Activated CD4-positive, alpha-beta T cell treated with anti-CD3 and anti-CD28 coated beads for 24 hours (primary cell): ENCODE results near the gene CCDC198.

Source experiments
- DNase-seq, 2 donors: peaks; one replicate each; pipeline ENCODE4 v3.0.0-alpha.2; 2020; ENCODE audit warnings: low read depth in 2 of 2

The CCDC198 gene

DNA sequence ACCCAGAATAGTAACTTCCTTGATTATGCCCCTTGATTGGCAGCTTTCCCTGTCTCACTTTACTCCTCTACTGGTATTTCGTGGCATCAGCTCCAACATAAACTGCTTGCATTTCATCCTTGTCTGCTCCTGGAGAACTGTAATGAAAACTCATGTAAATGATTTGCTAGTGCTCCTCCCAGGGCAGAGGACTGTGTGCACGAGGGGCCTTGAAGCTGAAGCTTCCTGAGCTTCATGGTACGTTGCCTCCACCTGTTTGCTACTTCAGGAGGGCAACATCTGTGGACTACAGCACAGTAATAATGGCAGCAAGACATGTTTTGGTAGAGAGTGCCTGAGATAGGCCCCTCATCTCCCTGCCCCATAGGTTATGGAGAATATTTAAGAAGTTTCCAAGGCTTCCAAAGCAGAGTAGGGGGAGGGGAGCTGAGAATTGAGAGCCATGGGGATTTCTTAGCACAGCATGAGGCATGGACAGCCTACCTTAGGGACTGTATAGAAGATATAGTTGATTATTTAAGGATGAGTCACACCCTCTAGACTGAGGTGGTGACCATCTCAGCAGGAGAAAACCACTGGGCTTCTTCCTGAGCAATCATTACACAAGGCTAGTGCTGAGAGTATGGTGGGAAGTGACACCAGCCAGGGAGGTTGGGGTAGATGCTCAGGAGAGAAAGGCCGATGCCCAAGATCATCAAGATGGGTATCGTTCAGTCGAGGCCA lies 29.5 kb downstream of the CCDC198 start:
- no peak for DNase-seq

GRCh38 chr14:57462551-57462950 lies 31.1 kb downstream of the CCDC198 start:
- no peak for DNase-seq

DNA sequence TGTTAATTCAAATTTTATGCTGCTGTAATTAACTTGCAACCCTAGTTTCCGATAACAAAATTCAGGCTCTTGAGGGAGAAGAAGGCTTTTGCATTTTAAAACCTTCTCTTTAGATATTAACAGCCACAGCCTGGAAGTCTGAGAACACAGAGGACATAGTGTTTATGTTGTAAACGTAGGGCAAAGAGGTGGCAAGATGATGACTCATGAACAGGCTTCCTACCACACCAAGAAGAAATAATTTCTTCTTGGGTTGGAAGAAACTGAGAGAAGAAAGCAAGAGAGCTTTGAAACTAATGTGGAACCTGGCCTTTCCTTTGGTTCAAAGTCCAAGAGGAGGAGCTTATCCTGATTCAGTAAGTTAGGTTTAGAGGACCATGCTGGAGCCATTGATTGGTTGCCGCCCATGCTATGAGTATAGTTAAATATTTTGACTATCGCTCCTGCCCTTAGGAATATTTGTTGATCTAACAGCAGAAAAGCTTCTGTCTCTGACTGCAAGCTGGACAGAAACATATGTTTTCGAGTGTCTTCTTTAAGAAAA lies 31.8 kb downstream of the CCDC198 start:
- DNase-seq, result no peak

- DNase-seq, result no peak
Observed at GRCh38 chr14:57435923-57436322, 57.7 kb downstream of the CCDC198 start.

DNA sequence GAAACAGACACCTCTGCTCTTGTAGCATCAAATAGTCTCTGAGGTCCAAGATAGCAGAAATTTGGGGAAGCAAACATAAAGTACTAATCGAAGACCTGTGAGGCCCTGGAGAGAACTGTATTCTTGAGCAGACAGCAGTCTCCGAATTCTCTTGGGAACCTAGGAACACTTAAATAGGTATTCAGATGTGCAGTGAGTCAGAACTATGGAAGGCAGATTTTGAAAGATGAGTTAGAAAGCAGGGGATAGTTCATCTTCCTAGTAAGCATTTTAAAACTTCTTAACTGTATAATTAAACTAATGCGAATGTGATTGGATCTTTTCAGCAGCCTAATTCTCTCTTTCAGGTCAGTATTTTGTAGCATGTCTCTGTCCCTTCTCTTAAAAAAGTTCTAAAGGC lies 72.7 kb downstream of the CCDC198 start:
- DNase-seq, result no peak

- no peak for DNase-seq
Observed at GRCh38 chr14:57420033-57420432, 73.6 kb downstream of the CCDC198 start.
